ENCODE data around the gene TUBB1. TPM values are rescaled to one million over a fixed set of nuclear protein-coding genes. Genes with fewer than 3 reads are reported as not detected.

TUBB1 gene
- total and polyA plus RNA-seq, 2 of the 13 experiments (the other 11 are each of a cell fraction or from before 2014, with no cell fraction given), result 0.11 to 57.6 TPM

GRCh38 chr20:59032023-59032712 lies 12.9 kb downstream of the TUBB1 start, which contains the start of gene ATP5F1E (continued):
- TF ChIP-seq TFE3 (CRISPR knock-in tag; IDR thresholded peaks at IDR 0.05) (peak; percentile 79), ZNF609 (CRISPR knock-in tag; IDR thresholded peaks at IDR 0.05; ENCODE audit: borderline replicate concordance) (0 out of 2 replicates have a peak, but pooled peaks have one; percentile 20), SOX6 (IDR thresholded peaks at IDR 0.05) (no peak), SOX6 (CRISPR knock-in tag; IDR thresholded peaks at IDR 0.05) (peak; percentile 73), MEIS1 (CRISPR knock-in tag; IDR thresholded peaks at IDR 0.05; ENCODE audit: borderline replicate concordance) (peak; percentile 96), ZNF678 (CRISPR knock-in tag; IDR thresholded peaks at IDR 0.05) (peak; percentile 97), CBX2 (IDR thresholded peaks at IDR 0.05; ENCODE audit: low read depth, low read length) (no peak), CBX2 (CRISPR knock-in tag; IDR thresholded peaks at IDR 0.05; ENCODE audit: low read depth) (peak; percentile 100; the same call in 1 of the 2 replicates), ZNF576 (CRISPR knock-in tag; IDR thresholded peaks at IDR 0.05) (peak; percentile 75; the same call in 1 of the 2 replicates), ZNF605 (CRISPR knock-in tag; IDR thresholded peaks at IDR 0.05) (peak; percentile 88), ZNF549 (CRISPR knock-in tag; IDR thresholded peaks at IDR 0.05) (no peak), ZNF362 (CRISPR knock-in tag; IDR thresholded peaks at IDR 0.05; ENCODE audit: borderline replicate concordance) (peak; percentile 42; the same call in 1 of the 2 replicates), TFDP2 (CRISPR knock-in tag; IDR thresholded peaks at IDR 0.05) (peak; percentile 96), FOXO1 (CRISPR knock-in tag; IDR thresholded peaks at IDR 0.05) (peak; percentile 71), E2F1 (CRISPR knock-in tag; IDR thresholded peaks at IDR 0.05) (0 out of 2 replicates have a peak, but pooled peaks have one; percentile 17), FOXP1 (IDR thresholded peaks at IDR 0.05) (no peak), FOXP1 (CRISPR knock-in tag; IDR thresholded peaks at IDR 0.05) (no peak; the same call in 1 of the 2 replicates), NRL (CRISPR knock-in tag; IDR thresholded peaks at IDR 0.05; ENCODE audit: borderline replicate concordance) (peak; percentile 90), SMARCC2 (IDR thresholded peaks at IDR 0.05) (no peak), PHF21A (CRISPR knock-in tag; IDR thresholded peaks at IDR 0.05) (peak; percentile 93)
